HEK293T (cell line): Measurements from ENCODE around the gene GLOD4.
"Not testable (repeated sequence)": the region's sequence is repeated elsewhere in the genome, so short reads cannot be mapped to it uniquely, and the experiment has no call there.

Experiments used
- FOXA1 ChIP-seq: fragments of 450-650 bp; IDR thresholded peaks from 2 replicates; pipeline ENCODE4 v1.6.1; 2016; ENCODE audit warnings: mild to moderate bottlenecking
- FOXK2 ChIP-seq: fragments of 450-650 bp; IDR thresholded peaks from 2 replicates; pipeline ENCODE4 v1.6.1; 2016; ENCODE audit warnings: mild to moderate bottlenecking
- HDGF ChIP-seq: fragments of 450-650 bp; IDR thresholded peaks from 2 replicates; pipeline ENCODE4 v1.6.1; 2017; ENCODE audit warnings: antibody characterized with exemption, borderline replicate concordance
- NFRKB ChIP-seq: fragments of 450-650 bp; IDR thresholded peaks from 2 replicates; pipeline ENCODE4 v1.6.1; 2016; ENCODE audit warnings: mild to moderate bottlenecking, moderate library complexity
- PKNOX1 ChIP-seq: fragments of 450-650 bp; IDR thresholded peaks from 2 replicates; pipeline ENCODE4 v1.6.1; 2016
- SUZ12 ChIP-seq: fragments of 450-650 bp; IDR thresholded peaks from 2 replicates; pipeline ENCODE4 v1.6.1; 2016; ENCODE audit warnings: mild to moderate bottlenecking
- ZNF384 ChIP-seq: fragments of 450-650 bp; IDR thresholded peaks from 2 replicates; pipeline ENCODE4 v1.6.1; 2016

- TF ChIP-seq FOXA1, HDGF, FOXK2, PKNOX1, SUZ12, ZNF384, NFRKB: not testable (repeated sequence)
Measured at GRCh38 chr17:829614-830013, 47.5 kb upstream of the GLOD4 start.
